DOHH2 (cell line): Measurements from ENCODE around the gene ZNF627.
"Not testable (repeated sequence)": the region's sequence is repeated elsewhere in the genome, so short reads cannot be mapped to it uniquely, and the experiment has no call there.

Source experiments
- H3F3A ChIP-seq: fragments of 200-600 bp; sonication (generic), shearing (Covaris generic); 2 replicates; pipeline ENCODE4 v1.6.0; 2016; ENCODE audit warnings: antibody characterized with exemption, mild to moderate bottlenecking; ENCODE audit not compliant: control insufficient read depth, insufficient read depth
- H3K27ac ChIP-seq: fragments of 200-600 bp; sonication (generic); 2 replicates; pipeline ENCODE4 v1.5.1; 2014; ENCODE audit warnings: low read depth, mild to moderate bottlenecking, low read length, moderate library complexity
- H3K27me3 ChIP-seq: fragments of 200-600 bp; sonication (generic); 2 replicates; pipeline ENCODE4 v1.6.1; 2014; ENCODE audit warnings: mild to moderate bottlenecking, low read length, mixed read lengths; ENCODE audit not compliant: control insufficient read depth
- H3K36me3 ChIP-seq: fragments of 200-600 bp; sonication (generic); 2 replicates; pipeline ENCODE4 v1.6.1; 2014; ENCODE audit warnings: mild to moderate bottlenecking, low read length, moderate library complexity, mixed read lengths; ENCODE audit not compliant: control insufficient read depth
- H3K4me1 ChIP-seq: fragments of 200-600 bp; sonication (generic); 2 replicates; pipeline ENCODE4 v1.6.1; 2014; ENCODE audit warnings: mild to moderate bottlenecking, low read length, mixed read lengths; ENCODE audit not compliant: control insufficient read depth
- H3K4me2 ChIP-seq: fragments of 200-600 bp; sonication (generic); 2 replicates; pipeline ENCODE4 v1.6.0; 2014; ENCODE audit warnings: mild to moderate bottlenecking, low read length, moderate library complexity
- H3K4me3 ChIP-seq: fragments of 200-600 bp; sonication (generic); 2 replicates; pipeline ENCODE4 v1.5.1; 2014; ENCODE audit warnings: mild to moderate bottlenecking, low read length, mixed read lengths
- H3K79me2 ChIP-seq: fragments of 200-600 bp; sonication (generic); 2 replicates; pipeline ENCODE4 v1.6.1; 2014; ENCODE audit warnings: mild to moderate bottlenecking, low read length, mixed read lengths; ENCODE audit not compliant: control insufficient read depth
- H3K9me2 ChIP-seq: fragments of 200-600 bp; sonication (generic); replicated peaks from 2 replicates; pipeline ENCODE4 v1.6.1; 2014; ENCODE audit warnings: mild to moderate bottlenecking, low read length, mixed read lengths; ENCODE audit not compliant: control insufficient read depth
- H3K9me3 ChIP-seq: fragments of 200-600 bp; sonication (generic); 2 replicates; pipeline ENCODE4 v1.6.1; 2014; ENCODE audit warnings: antibody characterized with exemption, low read length, mixed read lengths; ENCODE audit not compliant: control insufficient read depth, insufficient read depth
- H4K20me1 ChIP-seq: fragments of 200-600 bp; sonication (generic); 2 replicates; pipeline ENCODE4 v1.6.0; 2014; ENCODE audit warnings: low read depth, mild to moderate bottlenecking, antibody characterized with exemption, low read length, moderate library complexity; ENCODE audit not compliant: control insufficient read depth, insufficient read depth
- EZH2phosphoT487 ChIP-seq: fragments of 200-600 bp; sonication (generic); IDR thresholded peaks from 2 replicates; pipeline ENCODE4 v1.6.1; 2017; ENCODE audit warnings: borderline replicate concordance, mild to moderate bottlenecking, antibody characterized with exemption, low read length, moderate library complexity, mixed read lengths
- TF ChIP-seq, protein P1 (sequence below): fragments of 200-600 bp; sonication (generic); IDR thresholded peaks from one replicate; pipeline ENCODE4 v1.5.1; 2014; ENCODE audit warnings: antibody characterized with exemption, mild to moderate bottlenecking, low read depth, low read length; ENCODE audit not compliant: poor library complexity, severe bottlenecking

The ZNF627 gene

DNA sequence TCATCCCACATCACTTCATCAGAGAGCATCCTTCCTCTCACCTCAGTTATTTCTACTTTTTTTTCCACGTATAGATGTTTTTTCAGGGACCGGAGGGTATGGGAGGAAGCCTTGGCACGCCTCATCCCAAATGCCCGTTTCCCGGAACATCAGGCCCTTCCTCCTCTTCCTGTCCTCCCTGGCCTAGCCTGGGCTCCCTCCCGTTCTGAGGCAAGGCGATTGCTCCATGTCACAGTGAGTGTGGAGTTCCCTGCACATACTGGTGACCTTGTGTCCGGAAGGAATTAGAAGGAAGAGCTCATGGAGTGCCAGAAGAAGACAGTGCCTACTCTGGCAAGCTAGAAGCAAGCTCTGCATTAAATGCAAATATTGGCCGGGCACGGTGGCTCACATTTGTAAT, 1.1 kb upstream of the ZNF627 start:
- H3K36me3 ChIP-seq = peaks cover 15% of the 10 kb centered on the region
- H3K27ac ChIP-seq = no peak overlapping the region
- no peaks in the 10 kb centered on the region for H3K9me2 ChIP-seq
- H3K9me3 ChIP-seq = no peaks in the 10 kb centered on the region
- H3K4me2 ChIP-seq = peak overlapping the region; percentile 94
- H3F3A ChIP-seq = no peaks in the 10 kb centered on the region
- TF ChIP-seq, protein P1, sequence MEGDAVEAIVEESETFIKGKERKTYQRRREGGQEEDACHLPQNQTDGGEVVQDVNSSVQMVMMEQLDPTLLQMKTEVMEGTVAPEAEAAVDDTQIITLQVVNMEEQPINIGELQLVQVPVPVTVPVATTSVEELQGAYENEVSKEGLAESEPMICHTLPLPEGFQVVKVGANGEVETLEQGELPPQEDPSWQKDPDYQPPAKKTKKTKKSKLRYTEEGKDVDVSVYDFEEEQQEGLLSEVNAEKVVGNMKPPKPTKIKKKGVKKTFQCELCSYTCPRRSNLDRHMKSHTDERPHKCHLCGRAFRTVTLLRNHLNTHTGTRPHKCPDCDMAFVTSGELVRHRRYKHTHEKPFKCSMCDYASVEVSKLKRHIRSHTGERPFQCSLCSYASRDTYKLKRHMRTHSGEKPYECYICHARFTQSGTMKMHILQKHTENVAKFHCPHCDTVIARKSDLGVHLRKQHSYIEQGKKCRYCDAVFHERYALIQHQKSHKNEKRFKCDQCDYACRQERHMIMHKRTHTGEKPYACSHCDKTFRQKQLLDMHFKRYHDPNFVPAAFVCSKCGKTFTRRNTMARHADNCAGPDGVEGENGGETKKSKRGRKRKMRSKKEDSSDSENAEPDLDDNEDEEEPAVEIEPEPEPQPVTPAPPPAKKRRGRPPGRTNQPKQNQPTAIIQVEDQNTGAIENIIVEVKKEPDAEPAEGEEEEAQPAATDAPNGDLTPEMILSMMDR = no peak
- no peak for TF ChIP-seq EZH2phosphoT487
- H3K79me2 ChIP-seq = peaks cover 35% of the 10 kb centered on the region
- H4K20me1 ChIP-seq = no peaks in the 10 kb centered on the region
- peaks cover 40% of the 10 kb centered on the region for H3K4me1 ChIP-seq
- H3K4me3 ChIP-seq = peak overlapping the region; percentile 87; the same call in 1 of the 2 replicates
- no peaks in the 10 kb centered on the region for H3K27me3 ChIP-seq

GRCh38 chr19:11598103-11598483, 810 bp downstream of the ZNF627 start:
- Histone ChIP-seq H3K4me3 (peak overlapping the region; percentile 87), H3K4me1 (peaks cover 40% of the 10 kb centered on the region), H3K27me3 (no peaks in the 10 kb centered on the region), H3K4me2 (peak overlapping the region; percentile 94), H3K9me3 (no peaks in the 10 kb centered on the region), H3K79me2 (peaks cover 51% of the 10 kb centered on the region), H3K36me3 (peaks cover 25% of the 10 kb centered on the region), H3K9me2 (no peaks in the 10 kb centered on the region), H3F3A (no peaks in the 10 kb centered on the region), H3K27ac (peak overlapping the region; percentile 41), H4K20me1 (no peaks in the 10 kb centered on the region)
- TF ChIP-seq, protein P1 = no peak
- no peak for TF ChIP-seq EZH2phosphoT487

- Histone ChIP-seq H3K4me2 (peak overlapping the region; percentile 94), H3K4me1 (peaks cover 40% of the 10 kb centered on the region), H3K9me2 (no peaks in the 10 kb centered on the region), H3K4me3 (peak overlapping the region; percentile 87), H3K9me3 (no peaks in the 10 kb centered on the region), H3K27me3 (no peaks in the 10 kb centered on the region), H3F3A (no peaks in the 10 kb centered on the region), H3K27ac (no peak overlapping the region; the same call in 1 of the 2 replicates), H4K20me1 (no peaks in the 10 kb centered on the region), H3K79me2 (peaks cover 54% of the 10 kb centered on the region), H3K36me3 (peaks cover 29% of the 10 kb centered on the region)
- TF ChIP-seq EZH2phosphoT487 = no peak
- TF ChIP-seq, protein P1 = no peak
These were observed 1.5 kb downstream of the ZNF627 start for GRCh38 chr19:11598746-11599145.

DNA sequence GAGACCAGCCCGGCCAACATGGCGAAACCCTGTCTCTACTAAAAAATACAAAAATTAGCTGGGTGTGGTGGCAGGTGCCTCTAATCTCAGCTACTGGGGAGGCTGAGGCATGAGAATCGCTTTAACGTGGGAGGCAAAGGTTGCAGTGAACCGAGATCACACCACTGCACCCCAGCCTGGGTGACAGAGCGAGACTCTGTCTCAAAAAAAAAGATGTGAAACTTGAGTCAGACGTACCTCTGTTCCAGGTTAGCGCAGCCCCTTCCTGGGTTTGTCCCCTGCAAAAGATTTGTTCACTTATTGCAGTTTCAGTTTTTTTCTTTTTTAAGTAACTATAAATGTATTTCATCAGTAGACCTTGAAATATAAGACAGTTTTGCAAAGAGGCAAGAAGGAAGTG, 2.4 kb downstream of the ZNF627 start:
- not testable (repeated sequence) for H3K9me3 ChIP-seq, H3K9me2 ChIP-seq, H3F3A ChIP-seq, H3K27me3 ChIP-seq, H4K20me1 ChIP-seq
- Histone ChIP-seq H3K4me2 (peak overlapping the region; percentile 94), H3K4me1 (peaks cover 40% of the 10 kb centered on the region), H3K36me3 (peaks cover 38% of the 10 kb centered on the region), H3K4me3 (peak overlapping the region; percentile 37; the same call in 1 of the 2 replicates), H3K27ac (peak overlapping the region; percentile 7; the same call in 1 of the 2 replicates), H3K79me2 (peaks cover 61% of the 10 kb centered on the region)
